Inferior parietal cortex (tissue), 1 donor: ENCODE measurements around the gene ATP10B.

Source experiments
- DNase-seq: peaks from one replicate; pipeline ENCODE4 v3.0.0-alpha.2; 2016; ENCODE audit errors: extremely low spot score

Gene ATP10B

DNA sequence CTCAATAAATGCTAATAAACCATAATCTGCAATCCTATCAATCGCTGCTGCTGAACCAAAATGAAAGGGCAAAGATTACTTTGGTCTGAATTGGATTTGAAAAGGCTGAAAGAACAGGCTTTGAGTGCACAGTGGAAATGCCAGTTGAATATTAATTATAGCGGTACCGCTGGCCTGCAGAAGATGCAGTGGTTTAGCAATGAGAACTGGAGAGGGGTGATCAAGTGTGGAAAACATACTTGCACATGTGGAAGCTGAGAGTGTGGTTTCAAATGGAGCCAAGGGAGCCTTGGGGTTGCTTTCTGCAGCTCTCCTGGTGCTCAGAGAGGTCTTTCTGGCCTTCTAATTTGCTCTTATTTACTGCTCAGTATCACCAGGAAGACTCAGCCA lies 296.4 kb downstream of the ATP10B start:
- DNase-seq, result no peak

DNA sequence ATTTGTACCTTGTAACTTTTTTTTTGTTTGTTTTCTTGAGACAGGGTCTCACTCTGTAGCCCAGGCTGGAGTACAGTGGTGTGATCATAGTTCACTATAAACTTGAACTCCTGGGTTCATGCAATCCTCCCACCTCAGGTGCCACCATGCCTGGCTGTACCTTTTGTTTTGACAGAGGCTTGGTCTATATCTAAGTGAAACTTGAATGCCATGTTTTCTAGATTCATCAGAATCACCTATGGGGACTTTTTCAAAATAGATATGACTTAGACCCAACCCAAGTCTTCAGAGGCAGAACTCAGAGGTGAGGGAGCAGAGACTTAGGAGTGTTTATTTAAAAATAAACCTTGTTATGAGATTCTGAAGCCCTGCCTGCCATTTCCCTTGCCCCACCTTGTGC lies 301.9 kb downstream of the ATP10B start:
- no peak for DNase-seq

GRCh38 chr5:160548949-160549645 lies 302.9 kb downstream of the ATP10B start:
- DNase-seq, result no peak

DNA sequence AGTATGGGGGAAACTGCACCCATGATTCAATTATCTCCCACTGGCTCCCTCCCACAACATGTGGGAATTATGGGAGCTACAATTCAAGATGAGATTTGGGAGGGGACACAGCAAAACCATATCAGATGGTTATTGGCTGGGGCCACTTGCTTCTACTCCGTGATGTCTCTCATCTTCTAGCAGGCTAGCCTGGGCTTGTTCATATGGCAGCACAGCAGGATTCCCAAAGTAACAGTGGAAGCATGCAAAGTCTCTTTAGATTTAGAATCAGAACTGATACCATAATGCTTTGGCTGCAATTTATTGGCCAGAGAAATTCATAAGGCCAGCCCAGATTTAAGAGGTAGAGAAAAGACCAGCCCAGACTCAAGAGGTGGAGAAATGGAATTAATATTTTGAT lies 304.1 kb downstream of the ATP10B start:
- no peak for DNase-seq

DNA sequence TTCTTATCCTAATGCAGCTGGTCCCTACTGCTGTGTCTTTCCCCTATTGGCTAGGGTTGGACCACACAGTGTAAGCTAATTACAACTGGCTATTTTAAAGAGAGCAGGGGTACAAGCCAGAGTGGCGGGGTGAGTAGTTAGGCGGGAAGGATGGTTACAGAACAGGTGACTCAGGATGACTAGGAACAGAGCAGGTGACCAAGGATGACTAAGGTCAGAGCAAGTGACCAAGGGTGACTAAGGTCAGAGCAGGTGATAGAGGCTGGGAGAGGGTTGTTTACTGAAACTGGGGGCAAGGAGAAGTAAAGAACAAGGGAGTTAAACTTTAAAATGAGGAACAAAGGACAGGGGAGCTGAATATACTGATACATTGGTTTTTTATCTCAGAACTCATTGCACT lies 304.9 kb downstream of the ATP10B start:
- no peak for DNase-seq

- no peak for DNase-seq
These were observed 306.2 kb downstream of the ATP10B start for GRCh38 chr5:160545832-160546231.

DNA sequence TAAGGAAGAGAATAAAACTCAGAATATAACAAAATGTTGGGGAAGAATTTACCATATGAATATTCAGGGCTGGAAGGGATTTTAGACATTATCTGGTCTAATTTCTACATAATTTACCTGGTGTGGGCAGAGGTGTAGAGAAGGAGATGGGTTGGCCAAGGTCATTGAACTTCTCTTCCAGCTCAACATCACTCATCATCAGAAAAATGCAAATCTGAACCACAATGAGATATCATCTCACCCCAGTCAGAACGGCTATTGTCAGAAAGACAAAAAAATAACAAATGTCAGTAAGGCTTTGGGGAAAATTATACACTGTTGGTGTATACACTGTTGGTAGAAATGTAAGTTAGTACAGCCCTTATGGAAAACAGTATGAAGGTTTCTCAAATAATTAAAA lies 308.6 kb downstream of the ATP10B start:
- no peak for DNase-seq

- no peak for DNase-seq
These were observed 309.2 kb downstream of the ATP10B start for GRCh38 chr5:160542840-160543239.

DNA sequence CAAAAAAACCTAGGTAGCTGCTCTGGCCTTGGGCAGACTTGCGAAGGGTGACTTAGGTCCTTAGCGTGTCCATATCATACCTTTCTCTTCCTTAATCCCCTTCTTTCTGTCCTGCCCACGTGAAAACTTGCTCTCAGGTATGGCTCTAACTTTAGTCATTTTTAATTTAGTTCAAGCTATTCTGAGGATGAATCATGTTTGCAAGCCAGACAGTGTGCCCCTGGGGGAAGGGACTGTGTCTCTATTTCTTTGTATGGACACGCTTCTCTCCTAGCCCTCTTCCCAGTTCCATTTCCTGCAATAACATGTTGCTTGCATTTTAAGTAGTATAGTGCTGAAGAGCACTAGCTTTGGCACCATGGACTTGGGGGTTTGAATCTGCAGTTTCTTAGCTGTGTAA lies 309.7 kb downstream of the ATP10B start:
- no peak for DNase-seq

DNA sequence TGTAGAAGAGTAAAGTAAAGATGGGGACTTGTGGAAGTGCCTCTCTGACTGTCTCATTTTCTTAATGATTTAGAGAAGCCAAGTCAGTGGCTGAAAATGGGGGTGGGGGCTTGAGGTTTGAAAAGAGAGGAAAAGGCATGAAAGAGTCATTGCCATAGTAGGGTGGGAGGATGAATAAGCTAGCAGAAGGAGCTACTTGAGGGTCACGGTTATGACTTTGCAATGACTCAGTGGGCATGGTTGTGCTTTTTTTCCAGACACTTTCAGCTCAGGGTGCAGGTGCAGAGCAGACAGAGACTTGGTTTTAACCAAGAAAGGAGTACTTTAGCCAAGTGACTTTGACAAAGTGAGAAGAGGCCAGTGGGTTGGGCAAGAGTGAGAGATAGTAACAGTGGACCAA lies 312.6 kb downstream of the ATP10B start:
- no peak for DNase-seq

GRCh38 chr5:160537940-160538339 lies 314.1 kb downstream of the ATP10B start:
- DNase-seq, result no peak

DNA sequence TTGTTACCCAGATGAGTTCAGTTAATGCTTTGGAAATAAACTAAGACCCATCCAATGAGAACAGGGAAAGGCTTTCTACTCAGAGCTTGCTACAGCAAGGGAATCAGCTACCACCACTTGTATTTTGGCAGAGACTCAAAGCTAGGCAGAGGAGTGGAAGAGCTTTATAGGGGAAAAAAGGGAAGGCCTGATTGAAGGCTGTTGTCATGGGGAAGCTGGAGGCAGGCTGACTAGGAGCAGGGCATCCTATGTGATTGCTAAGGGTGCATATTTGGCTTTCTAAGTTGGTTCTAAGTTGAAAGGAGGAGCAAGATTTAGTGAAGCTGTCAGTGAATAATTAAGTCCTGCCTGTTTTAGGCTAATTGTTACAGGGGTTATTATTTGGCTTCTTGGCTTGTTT lies 314.9 kb downstream of the ATP10B start:
- no peak for DNase-seq

- DNase-seq, result no peak
These were observed 317.1 kb downstream of the ATP10B start for GRCh38 chr5:160534914-160535313.

- no peak for DNase-seq
These were observed 317.9 kb downstream of the ATP10B start for GRCh38 chr5:160534125-160534524.

- no peak for DNase-seq
These were observed 326.3 kb downstream of the ATP10B start for GRCh38 chr5:160525471-160526261.

DNA sequence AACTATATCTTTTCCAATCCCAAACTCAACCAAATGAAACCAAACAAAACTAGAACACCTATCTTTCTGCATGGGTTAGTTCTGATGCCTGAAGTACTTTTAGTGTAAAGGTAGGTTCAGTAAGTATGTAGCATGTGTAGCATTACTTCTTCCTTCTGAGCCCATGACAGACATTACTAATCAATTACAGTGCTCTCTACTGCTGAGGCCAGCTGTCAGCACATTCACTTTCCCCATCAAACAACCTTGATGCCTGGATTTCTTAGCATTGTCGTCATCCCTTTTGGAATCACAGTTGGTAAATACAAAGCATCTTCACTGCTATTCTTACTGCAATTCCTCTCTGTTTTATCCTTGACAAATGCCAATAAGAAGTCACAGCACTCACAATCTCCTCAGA lies 327.2 kb downstream of the ATP10B start:
- no peak for DNase-seq

- no peak for DNase-seq
These were observed 328.4 kb downstream of the ATP10B start for GRCh38 chr5:160523502-160524163.

DNA sequence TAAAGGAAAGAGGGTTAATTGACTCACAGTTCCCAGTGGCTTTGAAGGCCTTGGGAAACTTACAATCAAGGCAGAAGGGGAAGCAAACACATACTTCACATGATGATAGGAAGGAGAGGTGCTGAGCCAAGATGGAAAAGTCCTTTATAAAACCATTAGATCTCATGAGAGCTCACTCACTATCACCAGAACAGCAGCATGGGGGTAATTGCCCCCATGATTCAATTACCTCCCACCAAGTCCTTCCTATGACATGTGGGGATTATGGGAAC lies 330.7 kb downstream of the ATP10B start:
- DNase-seq, result no peak

DNA sequence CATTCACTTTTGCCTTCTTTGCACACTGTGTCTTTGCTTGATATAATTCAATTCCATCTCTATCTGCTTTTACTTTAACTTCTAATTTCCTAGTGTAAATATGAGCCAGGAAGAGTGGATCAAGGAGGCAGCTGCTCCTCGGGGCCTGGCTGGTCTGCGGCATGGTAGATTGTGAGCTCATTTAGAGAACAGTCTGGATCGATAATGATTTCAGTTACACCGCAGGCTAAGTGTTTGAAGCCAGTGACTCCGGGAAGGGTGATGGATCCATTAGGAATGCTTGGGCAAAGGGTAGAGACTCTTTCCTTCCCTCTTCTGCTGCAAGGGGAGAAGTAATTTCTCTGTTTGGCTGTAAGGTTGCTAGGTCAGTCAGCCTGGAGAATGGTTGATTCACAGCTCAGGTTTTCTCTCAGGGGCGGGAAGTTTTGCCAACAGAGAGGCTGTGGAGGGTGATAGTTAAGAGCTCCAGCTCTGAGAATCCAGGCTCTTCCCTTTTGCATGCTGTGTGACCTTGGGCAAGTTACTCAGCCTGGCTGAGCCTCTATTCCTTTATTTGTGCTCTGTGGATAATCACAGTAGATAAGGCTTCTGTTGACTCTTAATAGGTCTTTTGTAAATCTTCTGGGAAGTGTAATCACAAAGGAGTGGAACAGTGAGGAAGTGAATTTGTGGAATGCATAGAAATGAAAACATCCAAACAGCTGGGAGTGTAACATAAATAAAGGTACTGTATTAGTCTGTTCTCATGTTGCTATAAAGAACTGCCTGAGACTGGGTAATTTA lies 331.2 kb downstream of the ATP10B start:
- DNase-seq, result no peak

DNA sequence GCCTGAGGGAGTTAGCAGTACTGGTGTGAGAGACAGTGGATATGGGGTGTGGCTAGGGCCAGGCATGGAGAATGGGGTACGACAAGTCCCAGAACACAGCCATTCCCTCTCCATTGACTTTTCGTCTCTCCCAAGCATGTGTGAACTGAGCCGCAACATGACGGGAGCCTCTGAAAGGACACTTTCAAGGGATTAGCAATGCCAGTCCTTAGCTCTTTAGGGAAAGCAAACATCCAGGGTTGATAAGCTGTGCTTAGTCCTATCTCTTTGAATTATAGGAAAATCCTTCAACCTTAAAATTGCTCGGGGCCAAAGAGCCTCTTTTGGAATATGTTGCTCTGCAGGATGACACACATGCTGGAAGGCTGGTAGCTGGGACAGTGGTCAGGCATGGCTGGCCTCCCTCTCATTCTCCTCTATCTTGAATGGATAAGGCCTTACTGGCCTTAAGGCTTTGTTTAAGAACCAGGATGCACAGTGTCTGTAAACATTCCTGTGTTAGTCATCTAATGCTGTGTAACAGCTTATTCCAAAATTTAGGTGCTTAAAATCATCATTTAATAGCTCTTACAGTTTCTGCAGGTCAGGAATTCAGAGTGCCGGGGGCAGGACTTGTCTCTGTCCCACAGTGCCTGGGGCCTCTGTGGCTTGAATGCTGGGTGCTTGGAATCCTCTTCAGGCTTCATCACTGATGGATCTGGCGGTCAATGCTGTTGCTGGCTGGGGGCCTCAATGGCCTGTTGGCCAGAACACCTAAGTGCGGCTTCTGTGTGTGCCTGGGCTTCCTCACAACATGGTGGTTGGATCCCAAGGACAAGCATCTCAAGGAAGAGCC lies 335.1 kb downstream of the ATP10B start:
- no peak for DNase-seq

DNA sequence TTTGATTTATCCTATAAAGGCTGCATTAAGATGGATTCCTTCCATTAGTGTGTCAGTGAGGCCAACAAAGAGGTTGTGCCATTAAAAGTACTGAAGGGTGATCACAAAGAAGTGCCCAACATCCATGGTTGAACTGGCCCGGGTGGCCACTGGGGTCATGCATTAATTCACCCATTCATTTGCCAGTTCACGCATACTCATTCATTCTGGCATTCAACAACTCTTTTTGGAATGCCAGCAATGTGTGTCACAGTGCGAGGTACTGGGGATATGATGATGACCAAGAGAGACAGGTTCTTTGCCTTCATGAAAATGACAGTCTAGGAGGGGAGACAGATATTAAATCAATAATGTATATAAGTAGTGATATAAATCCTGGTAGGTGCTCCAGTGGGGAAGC lies 337.1 kb downstream of the ATP10B start:
- DNase-seq, result no peak

DNA sequence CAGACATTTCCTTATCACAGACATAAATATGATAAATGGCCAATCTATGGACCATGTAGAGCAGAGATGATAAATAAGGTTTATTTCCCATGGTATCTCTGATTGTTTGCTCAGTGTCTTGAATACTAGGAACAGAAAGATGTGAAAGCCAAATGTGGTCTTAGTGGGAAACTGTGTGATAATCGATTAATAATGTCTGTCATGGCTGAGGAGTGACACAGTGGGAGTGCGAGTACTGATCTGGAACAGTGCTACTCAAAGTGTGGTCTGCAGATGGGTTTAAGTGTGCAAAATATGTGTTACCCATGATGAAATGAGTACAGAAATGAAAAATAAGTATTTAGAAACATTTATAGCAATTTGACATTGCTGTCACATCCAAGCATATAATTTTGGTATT lies 337.8 kb downstream of the ATP10B start:
- no peak for DNase-seq
